ENCODE data around the gene CFAP221. TPM values are rescaled to one million over a fixed set of nuclear protein-coding genes. Genes with fewer than 3 reads are reported as not detected.

Gene CFAP221
- polyA plus RNA-seq, 1 donor (not counting 4 experiments of a cell fraction or from before 2014, with no cell fraction given): not detected

GRCh38 chr2:119590873-119591272 lies 46.6 kb downstream of the CFAP221 start:
- no peaks in the 10 kb centered on the region for H3K4me1 ChIP-seq (ENCODE audit: control insufficient read depth, extremely low read depth, insufficient read depth, low read length)
- H3K27me3 ChIP-seq (ENCODE audit: control insufficient read depth, extremely low read depth, insufficient read depth, low read length): no peaks in the 10 kb centered on the region
- no peak overlapping the region for H3K4me2 ChIP-seq (ENCODE audit: control insufficient read depth, extremely low read depth, insufficient read depth, low read depth, low read length)
- H3K4me3 ChIP-seq (ENCODE audit: control insufficient read depth in 2 of 3, extremely low read depth in 1 of 3, insufficient read depth in 2 of 3, low read depth in 1 of 3, low read length in 3 of 3): no peak overlapping the region
- H4K20me1 ChIP-seq (ENCODE audit: control insufficient read depth, extremely low read depth, insufficient read depth, low read length): no peaks in the 10 kb centered on the region
- H3K27ac ChIP-seq (ENCODE audit: control insufficient read depth, insufficient read depth, low read length): no peak overlapping the region
- no peaks in the 10 kb centered on the region for H3K36me3 ChIP-seq (ENCODE audit: control insufficient read depth in 2 of 2, extremely low read depth in 1 of 2, insufficient read depth in 2 of 2, low read length in 2 of 2)
- no peak overlapping the region for H2AFZ ChIP-seq (ENCODE audit: control insufficient read depth, low read length)
- TF ChIP-seq EZH2 (IDR thresholded peaks at IDR 0.05; ENCODE audit: low read length): no peak
- no peaks in the 10 kb centered on the region for H3K9me3 ChIP-seq (ENCODE audit: control insufficient read depth, low read depth, low read length)
- no peak overlapping the region for H3K9ac ChIP-seq (ENCODE audit: control insufficient read depth, extremely low read depth, insufficient read depth, low read length)
- no peaks in the 10 kb centered on the region for H3K9me1 ChIP-seq (ENCODE audit: control insufficient read depth, extremely low read depth, insufficient read depth, low read length)
- no peak for FAIRE-seq
- no peaks in the 10 kb centered on the region for H3K79me2 ChIP-seq (ENCODE audit: control insufficient read depth, insufficient read depth, low read length)
- dilution Hi-C loops (cut with MboI; ENCODE audit: extremely low pct_ligation_motif_present, low sequenced_read_pairs): no loop called here
- no peak for DNase-seq (ENCODE audit: low read depth, low spot score)

DNA sequence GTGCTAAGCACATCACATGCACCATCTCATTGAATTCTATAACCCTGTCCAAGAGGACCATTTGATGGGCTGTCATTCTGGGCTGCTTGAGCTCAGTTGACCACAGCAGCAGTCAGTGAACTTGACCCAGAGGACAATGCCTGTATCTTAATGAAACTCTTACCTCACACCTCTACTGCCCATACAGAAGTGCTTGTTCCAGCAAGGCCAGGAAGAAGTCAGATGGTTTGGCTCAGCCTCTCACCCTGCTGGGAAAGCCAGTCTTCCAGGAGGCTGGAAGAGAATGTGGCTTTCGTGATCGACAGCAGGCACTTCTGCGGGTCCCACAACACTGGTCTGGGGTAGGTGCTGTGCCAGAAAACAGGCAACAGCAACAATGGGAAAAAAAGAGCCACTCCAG lies 47.3 kb downstream of the CFAP221 start:
- Histone ChIP-seq H3K4me2 (ENCODE audit: control insufficient read depth, extremely low read depth, insufficient read depth, low read depth, low read length) (no peak overlapping the region), H3K27me3 (ENCODE audit: control insufficient read depth, extremely low read depth, insufficient read depth, low read length) (no peaks in the 10 kb centered on the region), H2AFZ (ENCODE audit: control insufficient read depth, low read length) (no peak overlapping the region), H3K4me1 (ENCODE audit: control insufficient read depth, extremely low read depth, insufficient read depth, low read length) (no peaks in the 10 kb centered on the region), H4K20me1 (ENCODE audit: control insufficient read depth, extremely low read depth, insufficient read depth, low read length) (no peaks in the 10 kb centered on the region), H3K4me3 (ENCODE audit: control insufficient read depth in 2 of 3, extremely low read depth in 1 of 3, insufficient read depth in 2 of 3, low read depth in 1 of 3, low read length in 3 of 3) (no peak overlapping the region), H3K9ac (ENCODE audit: control insufficient read depth, extremely low read depth, insufficient read depth, low read length) (no peak overlapping the region), H3K36me3 (ENCODE audit: control insufficient read depth in 2 of 2, extremely low read depth in 1 of 2, insufficient read depth in 2 of 2, low read length in 2 of 2) (no peaks in the 10 kb centered on the region), H3K9me3 (ENCODE audit: control insufficient read depth, low read depth, low read length) (no peaks in the 10 kb centered on the region), H3K9me1 (ENCODE audit: control insufficient read depth, extremely low read depth, insufficient read depth, low read length) (no peaks in the 10 kb centered on the region), H3K79me2 (ENCODE audit: control insufficient read depth, insufficient read depth, low read length) (no peaks in the 10 kb centered on the region), H3K27ac (ENCODE audit: control insufficient read depth, insufficient read depth, low read length) (no peak overlapping the region)
- no peak for TF ChIP-seq CTCF (optimal IDR thresholded peaks at IDR 0.05 in 1 of 3, IDR thresholded peaks at IDR 0.05 in 1 of 3, conservative IDR thresholded peaks at IDR 0.05 in 1 of 3; ENCODE audit: extremely low read depth in 1 of 3, insufficient read depth in 2 of 3, low read length in 3 of 3)
- TF ChIP-seq EZH2 (IDR thresholded peaks at IDR 0.05; ENCODE audit: low read length): no peak
- dilution Hi-C loops (cut with MboI; ENCODE audit: extremely low pct_ligation_motif_present, low sequenced_read_pairs): no loop called here
- FAIRE-seq (no peak), DNase-seq (ENCODE audit: low read depth, low spot score) (no peak)

DNA sequence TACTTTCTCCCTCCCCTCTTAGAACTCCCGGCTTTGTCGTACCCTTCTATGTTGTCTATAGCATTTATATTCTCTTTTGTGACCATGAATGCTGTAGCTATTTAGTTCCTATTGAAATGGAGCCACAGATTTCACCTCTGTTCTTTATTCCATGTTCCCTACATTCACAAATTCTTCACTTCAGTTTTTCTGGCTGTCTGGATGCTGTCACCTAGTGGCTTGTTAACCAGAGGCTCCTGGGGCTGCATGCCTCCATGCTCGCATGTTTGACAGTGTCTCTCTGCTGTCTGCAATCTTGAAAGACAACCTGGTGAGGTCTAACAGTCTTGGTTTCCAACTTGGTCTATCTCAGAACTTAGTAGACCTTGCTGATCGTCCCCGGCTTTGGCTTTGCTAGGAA lies 48.2 kb downstream of the CFAP221 start:
- no peaks in the 10 kb centered on the region for H4K20me1 ChIP-seq (ENCODE audit: control insufficient read depth, extremely low read depth, insufficient read depth, low read length)
- no peak overlapping the region for H2AFZ ChIP-seq (ENCODE audit: control insufficient read depth, low read length)
- FAIRE-seq: no peak
- no peaks in the 10 kb centered on the region for H3K4me1 ChIP-seq (ENCODE audit: control insufficient read depth, extremely low read depth, insufficient read depth, low read length)
- no peak overlapping the region for H3K4me3 ChIP-seq (ENCODE audit: control insufficient read depth in 2 of 3, extremely low read depth in 1 of 3, insufficient read depth in 2 of 3, low read depth in 1 of 3, low read length in 3 of 3)
- TF ChIP-seq CTCF (optimal IDR thresholded peaks at IDR 0.05 in 1 of 3, IDR thresholded peaks at IDR 0.05 in 1 of 3, conservative IDR thresholded peaks at IDR 0.05 in 1 of 3; ENCODE audit: extremely low read depth in 1 of 3, insufficient read depth in 2 of 3, low read length in 3 of 3) (no peak), EZH2 (IDR thresholded peaks at IDR 0.05; ENCODE audit: low read length) (no peak)
- H3K79me2 ChIP-seq (ENCODE audit: control insufficient read depth, insufficient read depth, low read length): no peaks in the 10 kb centered on the region
- no peaks in the 10 kb centered on the region for H3K9me1 ChIP-seq (ENCODE audit: control insufficient read depth, extremely low read depth, insufficient read depth, low read length)
- H3K9ac ChIP-seq (ENCODE audit: control insufficient read depth, extremely low read depth, insufficient read depth, low read length): no peak overlapping the region
- no peaks in the 10 kb centered on the region for H3K36me3 ChIP-seq (ENCODE audit: control insufficient read depth in 2 of 2, extremely low read depth in 1 of 2, insufficient read depth in 2 of 2, low read length in 2 of 2)
- no peaks in the 10 kb centered on the region for H3K9me3 ChIP-seq (ENCODE audit: control insufficient read depth, low read depth, low read length)
- dilution Hi-C loops (cut with MboI; ENCODE audit: extremely low pct_ligation_motif_present, low sequenced_read_pairs): no loop called here
- H3K4me2 ChIP-seq (ENCODE audit: control insufficient read depth, extremely low read depth, insufficient read depth, low read depth, low read length): no peak overlapping the region
- H3K27ac ChIP-seq (ENCODE audit: control insufficient read depth, insufficient read depth, low read length): no peak overlapping the region
- DNase-seq (ENCODE audit: low read depth, low spot score): no peak
- no peaks in the 10 kb centered on the region for H3K27me3 ChIP-seq (ENCODE audit: control insufficient read depth, extremely low read depth, insufficient read depth, low read length)

Measured in keratinocyte (primary cell).